HEK293 (cell line): ENCODE results near the gene TMEM72.

Experiments
- CTCF ChIA-PET: fragments of 350-600 bp; formaldehyde crosslinking; extraction: SDS; loops from one replicate; lab custom pipeline; 2021; ENCODE audit warnings: antibody characterized with exemption; lab: Yijun Ruan, JAX
- POLR2A ChIA-PET: fragments of 300-600 bp; formaldehyde crosslinking; extraction: SDS; loops from one replicate; lab custom pipeline; 2020; ENCODE audit warnings: antibody characterized with exemption, inconsistent platforms; lab: Yijun Ruan, JAX
- H3K27ac ChIP-seq: fragments of 200-500 bp; sonication (Bioruptor generic); 2 replicates; pipeline ENCODE4 v1.5.1; 2014; ENCODE audit warnings: low read depth, low read length, control low read depth, inconsistent platforms; ENCODE audit errors: extremely low read depth
- H3K36me3 ChIP-seq, 2 experiments: fragments of 200-500 bp in 1 of 2; sonication (Bioruptor generic) in 1 of 2; 1 replicate in 1 of 2; 2 replicates in 1 of 2; pipeline ENCODE4 v1.5.1; 2014 to 2017; ENCODE audit warnings: inconsistent platforms in 2 of 2, low read length in 2 of 2; ENCODE audit not compliant: control insufficient read depth in 2 of 2, insufficient read depth in 1 of 2
- H3K4me1 ChIP-seq: fragments of 200-500 bp; sonication (Bioruptor generic); 2 replicates; pipeline ENCODE4 v1.5.1; 2014; ENCODE audit warnings: mild to moderate bottlenecking, low read length, inconsistent platforms; ENCODE audit not compliant: control insufficient read depth, insufficient read depth
- H3K4me3 ChIP-seq: 2 replicates; pipeline ENCODE4 v1.5.1; 2011; ENCODE audit warnings: low read depth, mild to moderate bottlenecking, control low read depth, low read length, moderate library complexity
- H3K9me3 ChIP-seq: fragments of 200-500 bp; sonication (Bioruptor generic); 2 replicates; pipeline ENCODE4 v1.5.1; 2014; ENCODE audit warnings: low read depth, low read length, inconsistent platforms; ENCODE audit not compliant: control insufficient read depth, insufficient read depth
- HIC1 ChIP-seq: fragments of 450-650 bp; formaldehyde crosslinking; IDR thresholded peaks from 2 replicates; pipeline ENCODE4 v1.5.1; 2016; ENCODE audit warnings: missing biosample characterization, missing genetic modification characterization
- PRDM6 ChIP-seq: fragments of 450-650 bp; formaldehyde crosslinking; IDR thresholded peaks from 2 replicates; pipeline ENCODE4 v1.5.1; 2017; ENCODE audit warnings: missing biosample characterization, missing genetic modification characterization
- SP3 ChIP-seq: fragments of 450-650 bp; formaldehyde crosslinking; IDR thresholded peaks from 2 replicates; pipeline ENCODE4 v1.5.1; 2016; ENCODE audit warnings: missing biosample characterization, missing genetic modification characterization
- SP7 ChIP-seq: fragments of 450-650 bp; formaldehyde crosslinking; IDR thresholded peaks from 2 replicates; pipeline ENCODE4 v1.5.1; 2016; ENCODE audit warnings: missing biosample characterization, missing genetic modification characterization
- ZEB2 ChIP-seq: fragments of 450-650 bp; formaldehyde crosslinking; IDR thresholded peaks from 2 replicates; pipeline ENCODE4 v1.5.1; 2016; ENCODE audit warnings: missing biosample characterization, missing genetic modification characterization
- ZFP41 ChIP-seq: fragments of 450-650 bp; formaldehyde crosslinking; IDR thresholded peaks from 2 replicates; pipeline ENCODE4 v1.5.1; 2016; ENCODE audit warnings: missing biosample characterization, missing genetic modification characterization, borderline replicate concordance
- ZNF140 ChIP-seq: fragments of 450-650 bp; formaldehyde crosslinking; IDR thresholded peaks from 2 replicates; pipeline ENCODE4 v1.5.1; 2016; ENCODE audit warnings: missing biosample characterization, missing genetic modification characterization
- ZNF174 ChIP-seq: fragments of 450-650 bp; formaldehyde crosslinking; IDR thresholded peaks from 2 replicates; pipeline ENCODE4 v1.5.0; 2017; ENCODE audit warnings: missing biosample characterization, mild to moderate bottlenecking, missing genetic modification characterization
- ZNF19 ChIP-seq: fragments of 450-650 bp; formaldehyde crosslinking; IDR thresholded peaks from 2 replicates; pipeline ENCODE4; 2016; ENCODE audit warnings: missing biosample characterization, missing genetic modification characterization, low read depth
- ZNF221 ChIP-seq: fragments of 450-650 bp; formaldehyde crosslinking; IDR thresholded peaks from 2 replicates; pipeline ENCODE4 v1.5.1; 2017; ENCODE audit warnings: missing biosample characterization, missing genetic modification characterization, borderline replicate concordance
- ZNF23 ChIP-seq: fragments of 450-650 bp; formaldehyde crosslinking; IDR thresholded peaks from 2 replicates; pipeline ENCODE4 v1.5.1; 2016; ENCODE audit warnings: missing biosample characterization, missing genetic modification characterization, borderline replicate concordance
- ZNF311 ChIP-seq: fragments of 450-650 bp; formaldehyde crosslinking; IDR thresholded peaks from 2 replicates; pipeline ENCODE4 v1.5.1; 2017; ENCODE audit warnings: missing biosample characterization, missing genetic modification characterization, borderline replicate concordance
- ZNF324 ChIP-seq: fragments of 450-650 bp; formaldehyde crosslinking; IDR thresholded peaks from 2 replicates; pipeline ENCODE4 v1.5.1; 2016; ENCODE audit warnings: missing biosample characterization, missing genetic modification characterization
- ZNF341 ChIP-seq: fragments of 450-650 bp; formaldehyde crosslinking; IDR thresholded peaks from 2 replicates; pipeline ENCODE4; 2016; ENCODE audit warnings: low read depth, missing biosample characterization, missing genetic modification characterization
- ZNF404 ChIP-seq: fragments of 450-650 bp; formaldehyde crosslinking; IDR thresholded peaks from 2 replicates; pipeline ENCODE4 v1.5.1; 2017; ENCODE audit warnings: missing biosample characterization, missing genetic modification characterization
- ZNF544 ChIP-seq: fragments of 450-650 bp; formaldehyde crosslinking; IDR thresholded peaks from 2 replicates; pipeline ENCODE4 v1.5.0; 2017; ENCODE audit warnings: missing biosample characterization, missing genetic modification characterization
- ZNF561 ChIP-seq: fragments of 450-650 bp; IDR thresholded peaks from 2 replicates; pipeline ENCODE4 v1.5.1; 2018; ENCODE audit warnings: missing biosample characterization, missing genetic modification characterization, borderline replicate concordance
- ZNF571 ChIP-seq: fragments of 450-650 bp; formaldehyde crosslinking; IDR thresholded peaks from 2 replicates; pipeline ENCODE4 v1.5.0; 2017; ENCODE audit warnings: missing biosample characterization, missing genetic modification characterization
- ZNF585B ChIP-seq: fragments of 450-650 bp; formaldehyde crosslinking; IDR thresholded peaks from 2 replicates; pipeline ENCODE4 v1.5.1; 2016; ENCODE audit warnings: missing biosample characterization, missing genetic modification characterization
- ZSCAN23 ChIP-seq: fragments of 450-650 bp; formaldehyde crosslinking; IDR thresholded peaks from 2 replicates; pipeline ENCODE4 v1.5.1; 2016; ENCODE audit warnings: missing biosample characterization, missing genetic modification characterization
- TF ChIP-seq, protein P1 (sequence below): fragments of 450-650 bp; formaldehyde crosslinking; IDR thresholded peaks from 2 replicates; pipeline ENCODE4 v1.5.1; 2017; ENCODE audit warnings: missing biosample characterization, missing genetic modification characterization

Gene TMEM72

DNA sequence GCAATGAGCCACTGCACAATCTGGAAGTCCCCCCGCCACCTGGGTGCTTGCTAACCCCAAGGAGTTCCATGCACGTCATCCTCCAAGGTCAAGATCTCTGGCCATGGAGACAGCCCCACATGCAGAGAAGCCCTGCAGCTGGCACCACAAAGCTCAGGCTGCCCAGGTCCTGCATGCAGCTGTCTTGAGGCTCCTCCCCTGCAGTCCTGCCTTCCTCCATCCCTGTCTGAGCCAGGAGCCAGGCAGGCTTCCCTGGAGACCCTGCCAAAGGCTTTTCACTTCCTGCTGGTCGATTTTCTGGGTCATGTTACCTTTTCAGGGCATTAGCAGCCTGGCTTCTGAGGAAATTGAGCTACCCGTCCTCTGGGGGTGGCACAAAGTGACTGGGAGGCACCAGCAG is 12.5 kb upstream of the TMEM72 start (continued):
- TF ChIP-seq HIC1 (tag by site-specific recombination) (no peak), ZNF544 (tag by site-specific recombination) (no peak), ZNF324 (tag by site-specific recombination) (no peak)
- TF ChIP-seq, protein P1, sequence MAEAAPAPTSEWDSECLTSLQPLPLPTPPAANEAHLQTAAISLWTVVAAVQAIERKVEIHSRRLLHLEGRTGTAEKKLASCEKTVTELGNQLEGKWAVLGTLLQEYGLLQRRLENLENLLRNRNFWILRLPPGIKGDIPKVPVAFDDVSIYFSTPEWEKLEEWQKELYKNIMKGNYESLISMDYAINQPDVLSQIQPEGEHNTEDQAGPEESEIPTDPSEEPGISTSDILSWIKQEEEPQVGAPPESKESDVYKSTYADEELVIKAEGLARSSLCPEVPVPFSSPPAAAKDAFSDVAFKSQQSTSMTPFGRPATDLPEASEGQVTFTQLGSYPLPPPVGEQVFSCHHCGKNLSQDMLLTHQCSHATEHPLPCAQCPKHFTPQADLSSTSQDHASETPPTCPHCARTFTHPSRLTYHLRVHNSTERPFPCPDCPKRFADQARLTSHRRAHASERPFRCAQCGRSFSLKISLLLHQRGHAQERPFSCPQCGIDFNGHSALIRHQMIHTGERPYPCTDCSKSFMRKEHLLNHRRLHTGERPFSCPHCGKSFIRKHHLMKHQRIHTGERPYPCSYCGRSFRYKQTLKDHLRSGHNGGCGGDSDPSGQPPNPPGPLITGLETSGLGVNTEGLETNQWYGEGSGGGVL, result no peak

- TF ChIP-seq ZNF221, result no peak
- no peak for TF ChIP-seq SP7 (tag by site-specific recombination)
- no peak for TF ChIP-seq ZNF404 (tag by site-specific recombination)
- no peak for TF ChIP-seq ZNF341 (tag by site-specific recombination)
- TF ChIP-seq SP3, result no peak
- TF ChIP-seq ZNF544 (tag by site-specific recombination), result no peak
- no peak for TF ChIP-seq ZNF19
- TF ChIP-seq ZNF174 (tag by site-specific recombination), result no peak
- TF ChIP-seq ZNF561, result no peak
- TF ChIP-seq ZFP41 (tag by site-specific recombination), result no peak
- TF ChIP-seq ZEB2, result no peak
- TF ChIP-seq ZNF23 (tag by site-specific recombination), result no peak
- no peak for TF ChIP-seq ZSCAN23
- no peak for TF ChIP-seq ZNF140 (tag by site-specific recombination)
- no peak for TF ChIP-seq PRDM6 (tag by site-specific recombination)
- TF ChIP-seq ZNF571 (tag by site-specific recombination), result no peak
- TF ChIP-seq ZNF311 (tag by site-specific recombination), result no peak
- TF ChIP-seq ZNF585B, result no peak
- Histone ChIP-seq H3K36me3 (no peaks in the 10 kb centered on the region), H3K4me1 (peaks cover 5% of the 10 kb centered on the region; the same call in 1 of the 2 replicates), H3K27ac (no peak overlapping the region), H3K9me3 (no peaks in the 10 kb centered on the region), H3K4me3 (no peak overlapping the region)
- ChIA-PET CTCF (interaction anchor here (0.6 to 0.7 kb wide), 2 partner anchors 60 to 565 kb away, joined by 3 to 5 read pairs; no protein-coding TSS in a partner anchor), POLR2A (no interaction called here)
These were observed 11.6 kb upstream of the TMEM72 start for GRCh38 chr10:44899450-44900080.
